Jurkat, Clone E6-1 (cell line): ENCODE results near the gene PHLDB2.

ENCODE experiments used
- DNase-seq: peaks from one replicate; pipeline ENCODE4 v3.0.0-alpha.2; 2011; ENCODE audit warnings: low read depth, low spot score
- H3K4me3 ChIP-seq: 2 replicates; pipeline ENCODE4 v1.5.1; 2011; ENCODE audit warnings: mild to moderate bottlenecking, low read length, control low read depth, moderate library complexity

PHLDB2 gene

GRCh38 chr3:111975131-111975530, 116.1 kb downstream of the PHLDB2 start:
- no peak overlapping the region for H3K4me3 ChIP-seq
- no peak for DNase-seq

GRCh38 chr3:111976254-111976653, 117.2 kb downstream of the PHLDB2 start:
- no peak overlapping the region for H3K4me3 ChIP-seq
- no peak for DNase-seq

GRCh38 chr3:111978583-111979433, 119.7 kb downstream of the PHLDB2 start, which contains the start of gene ABHD10:
Gene ABHD10 (plus strand): TSS chr3:111979026. CDS start chr3:111979062, 36 bp downstream.
- H3K4me3 ChIP-seq = peak within 1 kb of the TSS; percentile 88
- peak; percentile 98 for DNase-seq

GRCh38 chr3:111979434-111980038, 120.5 kb downstream of the PHLDB2 start:
- H3K4me3 ChIP-seq = peak overlapping the region; percentile 88
- peak; percentile 15 for DNase-seq

- H3K4me3 ChIP-seq = no peak overlapping the region
- no peak for DNase-seq
Observed at GRCh38 chr3:111980716-111981456, 121.8 kb downstream of the PHLDB2 start.

GRCh38 chr3:111981457-111981763, 122.3 kb downstream of the PHLDB2 start:
- no peak for DNase-seq
- no peak overlapping the region for H3K4me3 ChIP-seq

GRCh38 chr3:111984636-111985298, 125.7 kb downstream of the PHLDB2 start:
- no peak overlapping the region for H3K4me3 ChIP-seq
- no peak for DNase-seq

GRCh38 chr3:111986800-111987199, 127.7 kb downstream of the PHLDB2 start:
- no peak for DNase-seq
- no peak overlapping the region for H3K4me3 ChIP-seq

- peak; percentile 37 for DNase-seq
- H3K4me3 ChIP-seq = no peak overlapping the region
Observed at GRCh38 chr3:111989061-111989678, 130.1 kb downstream of the PHLDB2 start.

GRCh38 chr3:111993038-111993437, 134.0 kb downstream of the PHLDB2 start:
- no peak for DNase-seq
- H3K4me3 ChIP-seq = no peak overlapping the region

GRCh38 chr3:111998636-111999483, 139.8 kb downstream of the PHLDB2 start, which contains the start of gene TAGLN3:
Gene TAGLN3 (plus strand): TSS chr3:111998922. CDS start chr3:111999423, 501 bp downstream.
- DNase-seq = no peak
- no peak within 1 kb of the TSS for H3K4me3 ChIP-seq

- H3K4me3 ChIP-seq = no peak overlapping the region
- DNase-seq = no peak
Observed at GRCh38 chr3:111999484-112000324, 140.6 kb downstream of the PHLDB2 start.

- DNase-seq = no peak
- no peak overlapping the region for H3K4me3 ChIP-seq
Observed at GRCh38 chr3:112000367-112000771, 141.3 kb downstream of the PHLDB2 start.

GRCh38 chr3:112000966-112001365, 141.9 kb downstream of the PHLDB2 start:
- DNase-seq = no peak
- no peak overlapping the region for H3K4me3 ChIP-seq

GRCh38 chr3:112001526-112001925, 142.5 kb downstream of the PHLDB2 start:
- H3K4me3 ChIP-seq = no peak overlapping the region
- DNase-seq = no peak

- H3K4me3 ChIP-seq = no peak overlapping the region
- no peak for DNase-seq
Observed at GRCh38 chr3:112002096-112002971, 143.3 kb downstream of the PHLDB2 start.
